ENCODE measurements around the gene ANKFN1.

DNA sequence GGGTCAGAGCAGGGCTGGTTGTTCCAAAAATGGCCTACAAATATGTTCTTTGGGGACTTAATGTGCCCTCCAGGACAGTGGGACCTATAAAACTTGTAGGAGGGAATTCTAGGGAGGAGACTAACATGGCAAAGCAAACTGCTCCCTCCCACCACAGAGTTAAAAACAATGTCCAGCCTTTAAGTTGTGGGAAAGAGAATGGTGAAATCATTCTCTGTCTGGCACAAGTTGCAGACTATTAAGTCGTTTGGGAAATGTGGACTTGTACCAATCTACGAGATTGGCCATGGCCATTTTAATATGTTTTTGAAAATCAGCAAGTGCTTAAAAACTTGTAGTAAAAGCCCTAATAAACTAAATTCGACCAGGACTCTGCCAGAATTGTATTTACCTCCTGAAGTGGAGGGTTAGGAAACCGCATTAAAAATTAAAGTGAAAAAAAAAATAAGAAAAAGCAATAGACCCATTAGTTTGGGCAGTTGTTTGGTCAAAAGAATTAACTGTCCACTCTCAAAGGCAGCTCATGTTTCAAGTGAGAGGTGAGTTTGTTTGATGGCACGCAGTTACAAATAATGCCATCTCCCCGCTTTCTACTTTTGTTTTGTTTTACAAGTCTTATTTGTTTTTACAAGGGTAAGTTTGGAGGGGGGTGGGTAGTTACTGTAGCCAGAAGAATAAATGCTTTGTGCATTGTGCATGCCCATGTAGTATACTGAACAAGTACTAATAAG lies 32.4 kb downstream of the ANKFN1 start:
- TF ChIP-seq, protein P1, sequence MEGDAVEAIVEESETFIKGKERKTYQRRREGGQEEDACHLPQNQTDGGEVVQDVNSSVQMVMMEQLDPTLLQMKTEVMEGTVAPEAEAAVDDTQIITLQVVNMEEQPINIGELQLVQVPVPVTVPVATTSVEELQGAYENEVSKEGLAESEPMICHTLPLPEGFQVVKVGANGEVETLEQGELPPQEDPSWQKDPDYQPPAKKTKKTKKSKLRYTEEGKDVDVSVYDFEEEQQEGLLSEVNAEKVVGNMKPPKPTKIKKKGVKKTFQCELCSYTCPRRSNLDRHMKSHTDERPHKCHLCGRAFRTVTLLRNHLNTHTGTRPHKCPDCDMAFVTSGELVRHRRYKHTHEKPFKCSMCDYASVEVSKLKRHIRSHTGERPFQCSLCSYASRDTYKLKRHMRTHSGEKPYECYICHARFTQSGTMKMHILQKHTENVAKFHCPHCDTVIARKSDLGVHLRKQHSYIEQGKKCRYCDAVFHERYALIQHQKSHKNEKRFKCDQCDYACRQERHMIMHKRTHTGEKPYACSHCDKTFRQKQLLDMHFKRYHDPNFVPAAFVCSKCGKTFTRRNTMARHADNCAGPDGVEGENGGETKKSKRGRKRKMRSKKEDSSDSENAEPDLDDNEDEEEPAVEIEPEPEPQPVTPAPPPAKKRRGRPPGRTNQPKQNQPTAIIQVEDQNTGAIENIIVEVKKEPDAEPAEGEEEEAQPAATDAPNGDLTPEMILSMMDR (IDR thresholded peaks at IDR 0.05), result no peak
- no peak for TF ChIP-seq POLR2A (IDR thresholded peaks at IDR 0.05)

All from body of pancreas (tissue), 4 donors.